Endothelial cell (in vitro differentiated cells): ENCODE measurements around the gene SLC41A2. TPM values are rescaled to one million over a fixed set of nuclear protein-coding genes. Genes with fewer than 3 reads are reported as not detected.

Experiments
- DNase-seq: peaks from one replicate; pipeline ENCODE4 v3.0.0; 2021; ENCODE audit warnings: low spot score
- H3K27ac Mint-ChIP-seq: one replicate; pipeline ENCODE4 v1.8.0; 2021; ENCODE audit warnings: mixed read lengths, inconsistent platforms; ENCODE audit not compliant: unreplicated experiment
- H3K27me3 Mint-ChIP-seq: one replicate; pipeline ENCODE4 v1.8.0; 2021; ENCODE audit warnings: mild to moderate bottlenecking, moderate library complexity, mixed read lengths, inconsistent platforms; ENCODE audit not compliant: unreplicated experiment
- H3K36me3 Mint-ChIP-seq: one replicate; pipeline ENCODE4 v1.8.0; 2021; ENCODE audit warnings: mild to moderate bottlenecking, low read depth, mixed read lengths, inconsistent platforms; ENCODE audit not compliant: unreplicated experiment
- H3K4me1 Mint-ChIP-seq: one replicate; pipeline ENCODE4 v1.8.0; 2021; ENCODE audit warnings: mild to moderate bottlenecking, mixed read lengths, inconsistent platforms; ENCODE audit not compliant: unreplicated experiment
- H3K4me3 Mint-ChIP-seq: one replicate; pipeline ENCODE4 v1.8.0; 2021; ENCODE audit warnings: mild to moderate bottlenecking, mixed read lengths, inconsistent platforms; ENCODE audit not compliant: unreplicated experiment
- H3K9me3 Mint-ChIP-seq: one replicate; pipeline ENCODE4 v1.8.0; 2021; ENCODE audit warnings: mixed read lengths, inconsistent platforms; ENCODE audit not compliant: unreplicated experiment
- CTCF ChIP-seq: fragments of 200-600 bp; sonication (generic); IDR thresholded peaks from one replicate; pipeline ENCODE4 v1.5.0; 2021; ENCODE audit warnings: antibody characterized with exemption; ENCODE audit not compliant: unreplicated experiment
- total RNA-seq: library from RNA; stranded (reverse); fragmentation: NEBNext Ultra II Directional; extraction: Animal tissue kit (Norgen Biotek cat#: 25700); gene quantifications from one replicate; pipeline ENCODE4 v1.2.1, GENCODE V29; 2021; ENCODE audit not compliant: unreplicated experiment

SLC41A2 gene
- total RNA-seq, 1 donor from 2014 or later, result 2.5 TPM

GRCh38 chr12:104921340-104921739 lies 36.8 kb downstream of the SLC41A2 start:
- Mint-ChIP-seq H3K4me3 (no peak overlapping the region), H3K4me1 (no peaks in the 10 kb centered on the region), H3K27ac (no peak overlapping the region), H3K36me3 (no peaks in the 10 kb centered on the region), H3K27me3 (peaks cover 3% of the 10 kb centered on the region), H3K9me3 (no peaks in the 10 kb centered on the region)
- DNase-seq, result no peak
- no peak for TF ChIP-seq CTCF

DNA sequence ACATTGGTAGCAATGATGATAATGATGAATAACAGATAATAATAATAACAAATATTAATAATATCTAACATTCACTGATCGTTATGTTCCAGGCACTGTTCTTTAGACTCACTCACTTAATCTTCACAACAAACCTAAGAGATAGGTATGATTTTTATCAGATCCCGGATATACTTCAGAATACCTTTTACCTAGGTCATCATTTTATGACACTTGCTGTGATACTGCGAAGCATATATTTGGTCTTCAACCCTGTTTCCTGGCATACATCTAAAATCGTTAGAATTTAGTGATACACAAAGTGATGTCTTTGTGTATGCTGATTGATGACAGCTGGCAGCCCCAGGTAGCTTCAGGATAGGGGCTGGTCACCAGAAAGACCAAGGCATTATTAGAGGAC lies 46.1 kb downstream of the SLC41A2 start:
- Mint-ChIP-seq H3K4me3 (no peak overlapping the region), H3K27ac (no peak overlapping the region), H3K4me1 (no peaks in the 10 kb centered on the region), H3K27me3 (peaks cover 1% of the 10 kb centered on the region), H3K9me3 (no peaks in the 10 kb centered on the region), H3K36me3 (no peaks in the 10 kb centered on the region)
- TF ChIP-seq CTCF, result no peak
- no peak for DNase-seq

DNA sequence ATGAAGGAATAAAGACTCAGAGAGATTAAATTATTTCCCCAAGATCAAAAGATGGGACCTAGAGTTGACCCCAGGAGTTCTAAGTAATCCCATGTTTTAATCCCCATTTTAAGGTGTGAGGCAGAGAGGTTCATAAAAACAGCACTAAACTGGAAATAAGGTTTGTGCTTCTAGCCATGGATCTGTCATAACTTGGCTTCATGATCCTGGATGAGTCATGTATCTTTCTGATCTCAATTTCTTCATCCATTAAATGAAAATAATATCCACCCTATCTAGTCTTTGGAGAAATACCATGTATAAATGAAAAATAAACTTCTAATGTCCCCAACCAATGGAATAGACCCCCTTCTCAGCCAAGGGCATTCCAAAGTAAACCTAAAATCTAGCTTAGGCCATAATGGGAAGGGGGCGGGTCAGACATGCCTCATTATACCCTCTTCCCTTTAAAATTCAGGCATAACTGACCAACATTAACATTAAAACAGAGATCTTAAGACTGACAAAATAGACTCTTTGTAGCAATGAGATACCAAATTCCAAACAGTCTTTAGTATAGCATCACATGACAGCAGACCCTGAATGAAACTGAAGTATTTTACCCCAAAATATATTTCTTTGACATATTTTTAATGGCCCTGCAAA lies 47.8 kb downstream of the SLC41A2 start:
- no peak for TF ChIP-seq CTCF
- H3K9me3 Mint-ChIP-seq, result no peaks in the 10 kb centered on the region
- H3K27ac Mint-ChIP-seq, result no peak overlapping the region
- H3K4me1 Mint-ChIP-seq, result no peaks in the 10 kb centered on the region
- H3K36me3 Mint-ChIP-seq, result no peaks in the 10 kb centered on the region
- no peak overlapping the region for H3K4me3 Mint-ChIP-seq
- peaks cover 3% of the 10 kb centered on the region for H3K27me3 Mint-ChIP-seq
- DNase-seq, result no peak

DNA sequence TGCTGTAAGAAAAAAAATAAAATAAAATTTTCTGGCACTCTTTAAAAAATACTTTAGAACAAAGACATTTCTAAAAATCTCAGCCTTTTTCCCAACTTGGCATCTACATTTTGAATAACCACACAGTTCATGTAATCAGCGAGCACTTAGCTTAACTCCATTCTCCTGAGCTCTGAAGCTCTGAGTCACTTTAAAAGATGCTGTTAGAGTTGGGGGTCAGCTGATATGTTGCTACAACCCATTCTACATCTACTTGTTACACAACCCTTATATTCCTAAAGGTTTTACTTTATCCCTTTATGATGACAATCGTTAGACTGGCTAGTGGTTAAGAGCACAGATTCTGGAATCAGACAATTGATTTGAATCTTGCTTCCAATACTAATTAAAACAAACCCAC lies 48.3 kb downstream of the SLC41A2 start:
- DNase-seq, result no peak
- Mint-ChIP-seq H3K27ac (no peak overlapping the region), H3K36me3 (no peaks in the 10 kb centered on the region), H3K4me3 (no peak overlapping the region), H3K4me1 (no peaks in the 10 kb centered on the region), H3K27me3 (peaks cover 3% of the 10 kb centered on the region), H3K9me3 (no peaks in the 10 kb centered on the region)
- no peak for TF ChIP-seq CTCF

Other genes starting within 250 kb of the SLC41A2 start
- gene NOPCHAP1, start 28.0 kb upstream of the SLC41A2 start, total RNA-seq, result 14.3 TPM
- gene ALDH1L2, start 126.2 kb upstream of the SLC41A2 start, total RNA-seq, result 1.4 TPM
- 90.8 TPM for gene WASHC4, start 149.4 kb upstream of the SLC41A2 start, total RNA-seq